Measurements from ENCODE around the gene KCNQ1OT1. TPM values are rescaled to one million over a fixed set of nuclear protein-coding genes. Genes with fewer than 3 reads are reported as not detected.

Gene KCNQ1OT1
- total RNA-seq, 2 donors from 2014 or later, result 0.77 to 1.5 TPM

DNA sequence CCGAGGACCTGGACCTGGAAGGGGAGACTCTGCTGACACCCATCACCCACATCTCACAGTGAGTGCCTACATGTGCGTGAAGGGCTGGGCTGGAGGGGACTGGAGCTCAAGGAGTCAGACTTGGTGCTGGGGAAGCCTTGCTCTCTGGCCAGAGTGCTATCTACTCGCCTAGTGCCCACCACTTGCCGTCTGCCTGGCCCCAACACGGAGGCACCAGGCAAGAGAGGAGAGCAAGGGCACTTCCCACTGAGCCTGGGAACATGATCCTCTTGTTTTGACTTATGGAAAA lies 37.8 kb downstream of the KCNQ1OT1 start:
- H3K4me3 ChIP-seq, result no peak overlapping the region
- no peaks in the 10 kb centered on the region for H3K36me3 ChIP-seq
- intact Hi-C loops (cut with DNase I), result no loop called here
- no peak overlapping the region for H3K9ac ChIP-seq (ENCODE audit: low read depth in 2 of 2, low read length in 2 of 2)
- TF ChIP-seq, protein P1, sequence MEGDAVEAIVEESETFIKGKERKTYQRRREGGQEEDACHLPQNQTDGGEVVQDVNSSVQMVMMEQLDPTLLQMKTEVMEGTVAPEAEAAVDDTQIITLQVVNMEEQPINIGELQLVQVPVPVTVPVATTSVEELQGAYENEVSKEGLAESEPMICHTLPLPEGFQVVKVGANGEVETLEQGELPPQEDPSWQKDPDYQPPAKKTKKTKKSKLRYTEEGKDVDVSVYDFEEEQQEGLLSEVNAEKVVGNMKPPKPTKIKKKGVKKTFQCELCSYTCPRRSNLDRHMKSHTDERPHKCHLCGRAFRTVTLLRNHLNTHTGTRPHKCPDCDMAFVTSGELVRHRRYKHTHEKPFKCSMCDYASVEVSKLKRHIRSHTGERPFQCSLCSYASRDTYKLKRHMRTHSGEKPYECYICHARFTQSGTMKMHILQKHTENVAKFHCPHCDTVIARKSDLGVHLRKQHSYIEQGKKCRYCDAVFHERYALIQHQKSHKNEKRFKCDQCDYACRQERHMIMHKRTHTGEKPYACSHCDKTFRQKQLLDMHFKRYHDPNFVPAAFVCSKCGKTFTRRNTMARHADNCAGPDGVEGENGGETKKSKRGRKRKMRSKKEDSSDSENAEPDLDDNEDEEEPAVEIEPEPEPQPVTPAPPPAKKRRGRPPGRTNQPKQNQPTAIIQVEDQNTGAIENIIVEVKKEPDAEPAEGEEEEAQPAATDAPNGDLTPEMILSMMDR (IDR thresholded peaks at IDR 0.05), result no peak
- no peak overlapping the region for H3K27ac ChIP-seq
- no peaks in the 10 kb centered on the region for H3K27me3 ChIP-seq
- H3K4me1 ChIP-seq, result no peaks in the 10 kb centered on the region
- no peak for DNase-seq
- no peaks in the 10 kb centered on the region for H3K9me3 ChIP-seq

DNA sequence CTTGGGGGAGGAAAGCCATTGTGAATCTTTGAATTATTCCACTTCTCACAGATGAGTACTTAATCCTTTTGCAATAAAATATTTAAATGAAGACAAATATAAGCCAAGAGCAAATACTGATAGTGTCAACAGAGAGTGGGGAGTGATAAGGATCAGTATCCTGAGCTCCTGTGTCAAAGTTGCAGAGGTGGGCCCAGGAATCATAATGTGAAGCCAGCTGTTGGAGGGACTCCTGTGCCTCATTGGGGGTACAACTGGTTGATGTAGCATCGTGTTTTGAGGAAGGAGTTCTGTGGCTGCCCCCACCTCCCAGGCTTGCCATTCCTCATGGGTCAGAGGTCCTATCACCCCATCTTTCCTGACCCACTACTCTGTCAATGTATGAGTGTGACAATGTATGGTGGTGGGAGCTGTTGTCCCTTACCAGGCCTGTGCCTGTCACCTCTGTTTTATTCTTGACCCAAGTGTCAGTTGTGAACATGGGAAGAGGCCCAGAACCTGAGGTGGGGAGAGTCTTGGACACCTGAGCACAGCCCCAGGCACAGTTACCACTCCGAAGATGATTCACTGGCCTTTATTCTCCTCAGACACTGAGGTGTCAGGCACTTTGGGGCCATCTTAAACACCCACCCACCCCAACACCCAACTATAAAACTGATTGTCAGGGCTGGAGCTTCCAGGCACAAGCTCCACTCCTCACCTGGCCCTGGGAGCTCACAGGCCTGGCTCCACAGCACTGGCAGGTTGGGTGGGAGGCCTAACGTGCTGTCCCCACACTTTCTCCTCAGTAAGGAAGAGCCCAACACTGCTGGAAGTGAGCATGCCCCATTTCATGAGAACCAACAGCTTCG lies 38.4 kb downstream of the KCNQ1OT1 start:
- Histone ChIP-seq H3K36me3 (no peaks in the 10 kb centered on the region), H3K4me1 (no peaks in the 10 kb centered on the region), H3K27me3 (no peaks in the 10 kb centered on the region), H3K9me3 (no peaks in the 10 kb centered on the region), H3K4me3 (no peak overlapping the region), H3K9ac (ENCODE audit: low read depth in 2 of 2, low read length in 2 of 2) (no peak overlapping the region), H3K27ac (no peak overlapping the region)
- no peak for DNase-seq
- intact Hi-C loops (cut with DNase I), result no loop called here
- TF ChIP-seq, protein P1 (IDR thresholded peaks at IDR 0.05), result no peak

DNA sequence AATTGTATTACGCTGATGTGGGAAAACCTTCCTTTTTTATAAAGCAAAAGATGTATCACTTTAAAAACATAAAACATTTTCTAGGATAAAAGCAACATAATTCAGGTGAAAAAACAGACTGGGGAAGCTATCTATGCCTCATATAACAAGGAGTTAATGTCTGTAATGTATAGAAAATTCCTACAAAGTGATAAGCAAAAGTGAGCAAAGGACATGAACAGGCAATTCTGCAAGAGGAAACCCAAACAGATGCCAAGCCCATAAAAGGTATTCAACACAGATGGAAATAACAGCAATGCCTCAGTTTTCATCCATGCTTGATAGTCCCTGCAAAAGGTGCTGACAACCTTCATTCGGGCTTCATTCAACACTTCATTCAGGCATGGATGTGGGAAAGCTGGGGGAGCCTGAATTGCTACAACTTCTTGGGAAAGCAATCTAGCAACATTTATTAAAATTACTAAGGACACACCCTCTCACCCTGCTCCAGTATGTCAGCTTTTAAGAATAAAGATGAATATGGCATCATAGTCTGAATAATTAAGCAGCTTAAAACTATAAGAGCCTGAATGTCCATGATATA lies 39.3 kb downstream of the KCNQ1OT1 start:
- no peak overlapping the region for H3K27ac ChIP-seq
- no peaks in the 10 kb centered on the region for H3K9me3 ChIP-seq
- DNase-seq, result no peak
- H3K36me3 ChIP-seq, result no peaks in the 10 kb centered on the region
- TF ChIP-seq, protein P1 (IDR thresholded peaks at IDR 0.05), result no peak
- no peak overlapping the region for H3K9ac ChIP-seq (ENCODE audit: low read depth in 2 of 2, low read length in 2 of 2)
- no peaks in the 10 kb centered on the region for H3K27me3 ChIP-seq
- no peaks in the 10 kb centered on the region for H3K4me1 ChIP-seq
- H3K4me3 ChIP-seq, result no peak overlapping the region
- intact Hi-C loops (cut with DNase I), result no loop called here

DNA sequence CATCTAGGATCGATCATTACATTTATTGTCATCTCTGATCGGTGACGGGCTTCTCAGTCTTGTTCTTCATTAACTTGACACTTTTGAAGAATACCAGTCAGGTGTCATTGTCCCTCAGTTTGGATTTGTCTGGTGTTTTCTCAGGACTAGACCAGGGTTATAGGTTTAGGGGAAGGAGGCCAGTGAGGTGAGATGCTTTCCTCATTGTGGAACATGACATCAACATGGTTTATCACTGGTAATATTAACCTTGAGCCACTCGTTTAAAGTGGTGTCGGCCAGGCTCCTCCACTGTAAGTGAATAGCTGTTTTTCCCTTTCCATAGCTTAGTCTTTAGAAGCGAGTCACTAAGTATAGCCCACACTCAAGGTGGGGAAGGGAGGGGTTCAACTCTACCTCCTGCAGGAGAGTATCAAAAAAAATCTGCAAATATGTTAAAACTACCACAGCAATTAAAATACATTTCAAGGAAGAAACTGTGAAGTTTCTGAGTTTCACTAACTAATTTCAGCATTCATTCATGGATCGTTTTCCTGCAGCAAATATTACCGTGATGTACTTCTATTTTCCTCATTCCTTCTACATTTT lies 42.0 kb downstream of the KCNQ1OT1 start:
- no peak overlapping the region for H3K27ac ChIP-seq
- H3K9me3 ChIP-seq, result no peaks in the 10 kb centered on the region
- TF ChIP-seq, protein P1 (IDR thresholded peaks at IDR 0.05), result no peak
- no peak overlapping the region for H3K9ac ChIP-seq (ENCODE audit: low read depth in 2 of 2, low read length in 2 of 2)
- no peak for DNase-seq
- no peaks in the 10 kb centered on the region for H3K27me3 ChIP-seq
- intact Hi-C loops (cut with DNase I), result no loop called here
- H3K4me3 ChIP-seq, result no peak overlapping the region
- H3K36me3 ChIP-seq, result no peaks in the 10 kb centered on the region
- H3K4me1 ChIP-seq, result no peaks in the 10 kb centered on the region

DNA sequence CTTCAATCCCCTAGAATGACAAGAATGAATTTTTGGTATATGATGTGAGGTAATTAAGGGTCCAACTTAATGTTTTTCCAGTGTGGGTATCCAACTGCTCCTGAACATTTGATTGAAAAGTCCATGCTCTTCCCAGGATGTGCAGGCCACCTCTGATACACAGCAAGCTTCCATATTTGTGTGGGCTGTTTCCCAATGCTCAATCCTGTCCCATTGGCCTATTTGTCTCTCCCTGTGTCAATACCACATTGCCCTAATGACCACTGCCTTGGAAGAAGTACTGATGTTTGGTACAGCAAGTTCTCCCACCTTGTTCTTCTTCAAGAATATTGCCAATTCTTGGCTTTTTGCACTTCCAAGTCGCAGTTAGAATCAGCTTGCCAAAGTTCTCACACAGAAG lies 42.9 kb downstream of the KCNQ1OT1 start:
- no peak for DNase-seq
- TF ChIP-seq, protein P1 (IDR thresholded peaks at IDR 0.05), result no peak
- H3K9me3 ChIP-seq, result no peaks in the 10 kb centered on the region
- H3K27ac ChIP-seq, result no peak overlapping the region
- H3K9ac ChIP-seq (ENCODE audit: low read depth in 2 of 2, low read length in 2 of 2), result no peak overlapping the region
- intact Hi-C loops (cut with DNase I), result no loop called here
- no peaks in the 10 kb centered on the region for H3K27me3 ChIP-seq
- H3K4me3 ChIP-seq, result no peak overlapping the region
- H3K36me3 ChIP-seq, result no peaks in the 10 kb centered on the region
- no peaks in the 10 kb centered on the region for H3K4me1 ChIP-seq

All from colonic mucosa (tissue), 4 donors.